Left lung (tissue), 10 donors: ENCODE data around the gene RPL29. TPM values are rescaled to one million over a fixed set of nuclear protein-coding genes. Genes with fewer than 3 reads are reported as not detected.

ENCODE experiments used
- ATAC-seq: fragments of 200-7000 bp; cut with Tn5 transposase; one replicate; pipeline ENCODE4 v1.9.1; 2020; ENCODE audit warnings: moderate library complexity
- DNase-seq, 4 donors: peaks; one replicate each; pipeline ENCODE4 v3.0.0-alpha.2; 2013 to 2020
- H3K27ac ChIP-seq, 2 donors: fragments of 200-600 bp; sonication (generic) in 1 of 2; one replicate each; pipeline versions ENCODE4 v1.5.0 to v1.8.0; 2020 to 2021
- H3K27me3 ChIP-seq, 2 donors: fragments of 200-600 bp; sonication (generic) in 1 of 2; one replicate each; pipeline versions ENCODE4 v1.5.0 to v1.8.0; 2020 to 2021
- H3K36me3 ChIP-seq, 2 donors: fragments of 200-600 bp; sonication (generic) in 1 of 2; one replicate each; pipeline versions ENCODE4 v1.5.0 to v1.8.0; 2020 to 2021
- H3K4me1 ChIP-seq, 2 donors: fragments of 200-600 bp; one replicate each; pipeline ENCODE4 v1.8.0; 2021
- H3K4me3 ChIP-seq, 2 donors: fragments of 200-600 bp; sonication (generic) in 1 of 2; one replicate each; pipeline versions ENCODE4 v1.5.0 to v1.8.0; 2020 to 2021; ENCODE audit warnings: mild to moderate bottlenecking in 1 of 2
- H3K9me3 ChIP-seq, 2 donors: fragments of 200-600 bp; sonication (generic) in 1 of 2; one replicate each; pipeline versions ENCODE4 v1.5.0 to v1.8.0; 2020 to 2021
- intact Hi-C, 2 donors: fragments of 100-400 bp; cut with DNase I; formaldehyde crosslinking; loops; one replicate each; pipeline versions ENCODE4 v1.11.2 to v1.14.2; 2022
- polyA plus RNA-seq, 6 donors: library from polyadenylated mRNA; unstranded; fragments of 120-200 nt; gene quantifications; one replicate each; pipeline ENCODE4 v1.2.1, GENCODE V29; 2013; ENCODE audit not compliant: insufficient read length in 6 of 6
- total RNA-seq, 2 donors: library from RNA; stranded (reverse); fragmentation: NEBNext Ultra II Directional; extraction: Animal tissue kit (Norgen Biotek cat#: 25700); gene quantifications; one replicate each; pipeline ENCODE4 v1.2.1, GENCODE V29; 2021
- TF ChIP-seq, protein P1 (sequence below), 2 donors: fragments of 200-600 bp; sonication (generic) in 1 of 2; IDR thresholded peaks; one replicate each; pipeline versions ENCODE4 v1.5.0 to v1.8.0; 2021; ENCODE audit warnings: antibody characterized with exemption in 2 of 2
- donor health status: DM: no; HTN: yes; CAD: no.
- donor health status: DM: no; HTN: no; CAD: no.

RPL29 gene
- total and polyA plus RNA-seq, 8 donors: 854 to 2,169 (median 1,926) TPM

DNA sequence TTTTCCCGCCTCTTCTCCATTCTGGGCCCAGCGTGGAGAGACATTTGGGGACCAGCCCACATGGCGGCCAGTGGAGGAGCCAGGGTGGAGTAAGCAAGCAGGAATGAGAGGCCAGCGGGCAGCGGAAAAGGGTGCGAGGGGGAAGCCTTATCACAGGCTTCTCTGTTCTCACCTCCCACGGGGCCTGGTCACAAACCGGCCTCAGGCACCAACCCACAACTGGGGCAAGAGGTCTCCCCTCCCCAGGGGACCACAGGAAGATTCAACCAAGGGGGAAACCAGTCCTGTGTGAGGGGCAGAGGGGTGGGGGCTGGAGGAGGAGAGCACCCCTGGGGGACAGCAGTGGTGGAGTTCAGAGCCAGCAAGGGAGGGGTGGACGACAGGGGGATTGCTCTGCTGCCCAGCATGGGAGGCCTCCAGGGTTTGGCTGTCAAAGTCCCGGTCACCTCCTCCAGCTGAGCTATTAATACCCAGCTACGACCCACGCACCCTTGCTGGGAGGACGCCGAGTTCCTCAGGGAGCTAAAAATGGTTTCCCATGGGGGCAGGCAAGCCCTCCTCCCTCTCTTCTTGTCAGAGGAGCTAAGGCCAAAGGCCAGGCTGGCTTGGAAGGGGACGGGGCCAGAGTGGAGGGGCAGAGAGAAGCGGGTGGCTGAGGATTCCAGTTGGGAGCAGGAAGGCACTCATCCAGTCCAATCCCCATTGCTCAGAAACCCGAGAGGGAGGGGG lies 23.8 kb upstream of the RPL29 start:
- H3K27me3 ChIP-seq: no peaks in the 10 kb centered on the region
- DNase-seq (peak in 1 of 4 donors; percentile 76), ATAC-seq (no peak)
- no peak overlapping the region for H3K4me3 ChIP-seq
- peaks cover 0 to 10% of the 10 kb centered on the region in 2 donors for H3K4me1 ChIP-seq
- H3K27ac ChIP-seq: no peak overlapping the region
- intact Hi-C loops: no loop called here
- no peaks in the 10 kb centered on the region for H3K36me3 ChIP-seq
- TF ChIP-seq, protein P1, sequence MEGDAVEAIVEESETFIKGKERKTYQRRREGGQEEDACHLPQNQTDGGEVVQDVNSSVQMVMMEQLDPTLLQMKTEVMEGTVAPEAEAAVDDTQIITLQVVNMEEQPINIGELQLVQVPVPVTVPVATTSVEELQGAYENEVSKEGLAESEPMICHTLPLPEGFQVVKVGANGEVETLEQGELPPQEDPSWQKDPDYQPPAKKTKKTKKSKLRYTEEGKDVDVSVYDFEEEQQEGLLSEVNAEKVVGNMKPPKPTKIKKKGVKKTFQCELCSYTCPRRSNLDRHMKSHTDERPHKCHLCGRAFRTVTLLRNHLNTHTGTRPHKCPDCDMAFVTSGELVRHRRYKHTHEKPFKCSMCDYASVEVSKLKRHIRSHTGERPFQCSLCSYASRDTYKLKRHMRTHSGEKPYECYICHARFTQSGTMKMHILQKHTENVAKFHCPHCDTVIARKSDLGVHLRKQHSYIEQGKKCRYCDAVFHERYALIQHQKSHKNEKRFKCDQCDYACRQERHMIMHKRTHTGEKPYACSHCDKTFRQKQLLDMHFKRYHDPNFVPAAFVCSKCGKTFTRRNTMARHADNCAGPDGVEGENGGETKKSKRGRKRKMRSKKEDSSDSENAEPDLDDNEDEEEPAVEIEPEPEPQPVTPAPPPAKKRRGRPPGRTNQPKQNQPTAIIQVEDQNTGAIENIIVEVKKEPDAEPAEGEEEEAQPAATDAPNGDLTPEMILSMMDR (IDR thresholded peaks at IDR 0.05): no peak
- H3K9me3 ChIP-seq: no peaks in the 10 kb centered on the region

DNA sequence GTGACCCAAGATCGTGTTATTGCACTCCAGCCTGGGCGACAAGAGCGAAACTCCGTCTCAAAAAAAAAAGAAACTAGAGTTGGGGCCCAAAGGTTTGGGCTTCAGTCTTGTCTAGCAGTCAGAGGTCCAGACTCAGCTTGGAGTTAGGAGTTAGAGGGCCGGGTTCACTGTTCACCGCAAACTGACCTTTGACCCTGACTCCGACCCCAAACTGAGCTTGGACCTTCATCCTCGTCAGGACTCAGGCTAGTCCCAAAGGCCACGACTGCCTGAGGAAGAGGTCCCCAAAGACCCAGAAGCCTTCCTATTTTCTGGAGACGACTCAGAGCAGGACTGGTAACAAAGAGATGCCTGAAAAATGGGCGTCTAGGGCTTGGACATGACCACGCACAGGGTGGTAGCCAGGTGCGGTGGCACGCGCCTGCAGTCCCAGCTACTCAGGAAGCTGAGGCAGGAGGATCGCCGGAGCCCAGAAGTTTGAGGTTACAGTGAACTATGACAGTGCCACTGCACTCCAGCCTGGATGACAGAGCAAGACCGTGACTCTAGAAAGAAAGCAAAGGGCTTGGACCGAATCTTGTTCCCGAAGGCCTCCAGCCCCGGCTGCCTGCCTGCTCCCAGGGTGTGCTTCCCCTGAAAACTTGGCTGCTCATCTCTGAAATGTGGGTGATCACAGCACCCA lies 22.8 kb upstream of the RPL29 start:
- intact Hi-C loops: no loop called here
- DNase-seq (no peak), ATAC-seq (no peak)
- Histone ChIP-seq H3K4me3 (no peak overlapping the region), H3K36me3 (no peaks in the 10 kb centered on the region), H3K27me3 (no peaks in the 10 kb centered on the region), H3K9me3 (no peaks in the 10 kb centered on the region), H3K4me1 (peaks cover 0 to 10% of the 10 kb centered on the region in 2 donors), H3K27ac (no peak overlapping the region)
- TF ChIP-seq, protein P1 (IDR thresholded peaks at IDR 0.05): no peak

DNA sequence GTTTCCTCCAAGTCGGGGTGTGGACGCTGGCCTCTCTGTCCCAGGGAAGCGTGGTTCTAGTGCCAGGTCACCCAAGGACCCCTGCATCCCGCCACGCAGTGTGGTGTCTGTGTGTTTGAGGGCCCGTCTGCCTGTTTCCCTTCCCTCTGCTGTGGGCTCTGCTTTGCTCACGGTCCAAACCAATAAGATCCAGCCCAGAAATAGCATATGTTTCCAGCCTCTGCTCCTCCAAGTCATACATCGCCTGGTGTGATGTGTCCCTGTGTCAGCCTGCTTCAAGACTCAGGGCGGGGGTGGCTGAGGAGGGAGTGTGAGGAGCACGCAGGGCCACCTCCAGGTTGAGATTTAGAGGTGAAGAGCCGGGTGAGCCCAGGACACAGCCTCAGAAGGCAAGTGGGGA lies 21.9 kb upstream of the RPL29 start:
- TF ChIP-seq, protein P1 (IDR thresholded peaks at IDR 0.05): no peak
- no peak for ATAC-seq
- no peaks in the 10 kb centered on the region for H3K27me3 ChIP-seq
- no peaks in the 10 kb centered on the region for H3K9me3 ChIP-seq
- H3K4me3 ChIP-seq: no peak overlapping the region
- H3K36me3 ChIP-seq: no peaks in the 10 kb centered on the region
- peak in 1 of 4 donors; percentile 53 for DNase-seq
- peaks cover 0 to 10% of the 10 kb centered on the region in 2 donors for H3K4me1 ChIP-seq
- H3K27ac ChIP-seq: no peak overlapping the region
- intact Hi-C loops: no loop called here

DNA sequence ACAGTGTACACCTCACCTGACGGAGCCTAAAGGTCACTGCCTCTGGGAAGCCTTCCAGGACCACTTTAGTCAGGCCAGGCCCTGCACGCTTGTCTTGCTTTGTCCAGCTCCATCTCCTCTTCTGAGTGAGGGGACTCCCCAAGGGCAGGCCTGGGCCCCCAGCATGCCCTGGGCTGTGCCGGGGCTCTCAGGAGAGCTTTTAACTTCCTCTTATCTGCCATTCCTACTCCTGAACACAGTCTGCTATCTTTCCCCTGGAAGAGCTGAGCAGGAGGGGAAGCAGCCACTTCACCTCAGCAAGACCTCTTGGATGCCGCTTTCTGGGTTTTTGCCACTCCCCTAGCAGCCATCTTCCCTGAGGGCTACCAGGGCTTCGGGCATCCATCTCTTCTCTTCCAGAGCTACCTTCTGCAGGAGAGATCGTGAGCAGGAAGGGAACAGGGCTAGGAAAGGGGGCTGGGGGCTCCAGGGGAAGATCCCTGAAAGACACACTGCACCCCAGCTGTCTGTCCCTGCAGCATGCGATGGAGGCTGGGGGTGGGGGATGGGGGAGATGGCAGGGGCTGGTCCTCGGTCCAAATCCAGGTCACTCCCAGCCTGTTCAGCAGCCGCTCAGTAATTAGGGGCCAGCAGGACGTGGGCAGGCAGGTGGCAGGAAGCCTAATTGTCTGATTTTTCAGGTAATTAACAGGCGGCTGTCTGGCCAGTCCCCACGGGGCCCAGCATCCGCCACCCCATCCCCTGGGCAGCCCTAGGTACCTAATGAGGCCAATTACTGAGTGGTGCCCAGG lies 19.9 kb upstream of the RPL29 start:
- DNase-seq (no peak), ATAC-seq (no peak)
- Histone ChIP-seq H3K27me3 (no peaks in the 10 kb centered on the region), H3K9me3 (no peaks in the 10 kb centered on the region), H3K4me3 (no peak overlapping the region), H3K36me3 (no peaks in the 10 kb centered on the region), H3K4me1 (no peaks in the 10 kb centered on the region), H3K27ac (no peak overlapping the region)
- TF ChIP-seq, protein P1 (IDR thresholded peaks at IDR 0.05): no peak
- intact Hi-C loops: no loop called here

DNA sequence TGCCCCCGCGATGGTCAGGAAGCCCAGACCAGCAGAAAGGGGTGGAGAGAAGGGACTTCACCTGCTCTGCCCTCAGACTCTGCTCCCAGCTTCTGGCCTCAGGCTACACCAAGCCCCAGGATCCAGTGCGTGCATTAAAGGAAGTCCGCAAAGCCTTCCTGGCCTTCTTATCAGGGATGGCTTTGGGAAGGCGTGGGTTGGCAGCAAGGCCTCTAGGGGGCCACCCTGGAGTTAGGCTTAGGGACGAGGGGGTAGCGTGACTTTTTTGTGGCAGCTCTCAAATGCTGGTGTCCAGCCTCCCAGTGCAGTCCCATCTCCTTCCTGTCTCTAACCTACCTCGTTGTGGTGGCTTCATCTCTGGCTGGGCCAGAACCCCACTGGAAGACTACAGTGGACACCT lies 18.9 kb upstream of the RPL29 start:
- no peak overlapping the region for H3K27ac ChIP-seq
- H3K4me3 ChIP-seq: no peak overlapping the region
- DNase-seq: no peak
- no peak for ATAC-seq
- intact Hi-C loops: no loop called here
- no peaks in the 10 kb centered on the region for H3K27me3 ChIP-seq
- no peaks in the 10 kb centered on the region for H3K36me3 ChIP-seq
- no peaks in the 10 kb centered on the region for H3K9me3 ChIP-seq
- H3K4me1 ChIP-seq: no peaks in the 10 kb centered on the region
- TF ChIP-seq, protein P1 (IDR thresholded peaks at IDR 0.05): no peak
